GM19238 (cell line): ENCODE measurements around the gene USH1C.

Experiments
- DNase-seq: peaks from one replicate; pipeline ENCODE4 v3.0.0; 2011; ENCODE audit warnings: low spot score; ENCODE audit not compliant: insufficient read length

Gene USH1C

GRCh38 chr11:17571431-17572358 is 27.5 kb upstream of the USH1C start:
- DNase-seq: no peak

GRCh38 chr11:17570034-17570433 is 25.8 kb upstream of the USH1C start:
- DNase-seq: no peak

GRCh38 chr11:17568944-17569343 is 24.7 kb upstream of the USH1C start:
- no peak for DNase-seq

- no peak for DNase-seq
These were observed 20.4 kb upstream of the USH1C start for GRCh38 chr11:17564687-17565042.

GRCh38 chr11:17563961-17564686 is 19.9 kb upstream of the USH1C start:
- no peak for DNase-seq

GRCh38 chr11:17563231-17563646 is 19.0 kb upstream of the USH1C start:
- DNase-seq: no peak

- no peak for DNase-seq
These were observed 17.3 kb upstream of the USH1C start for GRCh38 chr11:17561526-17561925.

- DNase-seq: no peak
These were observed 16.8 kb upstream of the USH1C start for GRCh38 chr11:17561111-17561415.

GRCh38 chr11:17560281-17561110 is 16.3 kb upstream of the USH1C start:
- no peak for DNase-seq

GRCh38 chr11:17559341-17560087 is 15.3 kb upstream of the USH1C start:
- DNase-seq: no peak

GRCh38 chr11:17558916-17559315 is 14.7 kb upstream of the USH1C start:
- no peak for DNase-seq

- no peak for DNase-seq
These were observed 14.0 kb upstream of the USH1C start for GRCh38 chr11:17558025-17558780.

GRCh38 chr11:17556999-17557398 is 12.8 kb upstream of the USH1C start:
- DNase-seq: no peak

- no peak for DNase-seq
These were observed 10.3 kb upstream of the USH1C start for GRCh38 chr11:17554487-17554886.

GRCh38 chr11:17553249-17553546 is 9.0 kb upstream of the USH1C start:
- no peak for DNase-seq

- DNase-seq: no peak
These were observed 8.4 kb upstream of the USH1C start for GRCh38 chr11:17552392-17553248.

GRCh38 chr11:17552041-17552355 is 7.8 kb upstream of the USH1C start:
- DNase-seq: no peak

- no peak for DNase-seq
These were observed 7.3 kb upstream of the USH1C start for GRCh38 chr11:17551347-17552040.
